DOHH2 (cell line): ENCODE data around the gene FBXO7.

Experiments used
- EZH2phosphoT487 ChIP-seq: fragments of 200-600 bp; sonication (generic); IDR thresholded peaks from 2 replicates; pipeline ENCODE4 v1.6.1; 2017; ENCODE audit warnings: borderline replicate concordance, mild to moderate bottlenecking, antibody characterized with exemption, low read length, moderate library complexity, mixed read lengths
- TF ChIP-seq, protein P1 (sequence below): fragments of 200-600 bp; sonication (generic); IDR thresholded peaks from one replicate; pipeline ENCODE4 v1.5.1; 2014; ENCODE audit warnings: antibody characterized with exemption, mild to moderate bottlenecking, low read depth, low read length; ENCODE audit not compliant: poor library complexity, severe bottlenecking

DNA sequence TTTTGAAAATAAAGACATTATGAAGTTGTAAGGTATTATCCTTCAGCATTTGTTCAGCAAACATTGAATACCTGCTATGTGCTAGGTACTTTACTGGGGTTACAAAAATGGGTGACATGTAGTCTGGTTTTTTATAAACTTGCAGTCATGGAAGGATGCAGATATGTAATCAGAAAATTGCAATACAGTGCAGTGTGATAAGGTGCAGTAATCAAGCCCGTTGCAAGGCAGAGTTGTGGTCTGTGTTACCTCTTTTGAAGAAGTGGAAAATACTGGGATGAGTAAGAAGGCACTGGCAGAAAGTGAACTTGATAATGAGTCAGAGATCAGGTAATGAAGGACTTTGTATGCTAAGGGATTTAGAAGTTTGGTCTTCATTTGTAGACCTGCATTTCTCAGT is 8.1 kb downstream of the FBXO7 start:
- no peak for TF ChIP-seq EZH2phosphoT487
- TF ChIP-seq, protein P1, sequence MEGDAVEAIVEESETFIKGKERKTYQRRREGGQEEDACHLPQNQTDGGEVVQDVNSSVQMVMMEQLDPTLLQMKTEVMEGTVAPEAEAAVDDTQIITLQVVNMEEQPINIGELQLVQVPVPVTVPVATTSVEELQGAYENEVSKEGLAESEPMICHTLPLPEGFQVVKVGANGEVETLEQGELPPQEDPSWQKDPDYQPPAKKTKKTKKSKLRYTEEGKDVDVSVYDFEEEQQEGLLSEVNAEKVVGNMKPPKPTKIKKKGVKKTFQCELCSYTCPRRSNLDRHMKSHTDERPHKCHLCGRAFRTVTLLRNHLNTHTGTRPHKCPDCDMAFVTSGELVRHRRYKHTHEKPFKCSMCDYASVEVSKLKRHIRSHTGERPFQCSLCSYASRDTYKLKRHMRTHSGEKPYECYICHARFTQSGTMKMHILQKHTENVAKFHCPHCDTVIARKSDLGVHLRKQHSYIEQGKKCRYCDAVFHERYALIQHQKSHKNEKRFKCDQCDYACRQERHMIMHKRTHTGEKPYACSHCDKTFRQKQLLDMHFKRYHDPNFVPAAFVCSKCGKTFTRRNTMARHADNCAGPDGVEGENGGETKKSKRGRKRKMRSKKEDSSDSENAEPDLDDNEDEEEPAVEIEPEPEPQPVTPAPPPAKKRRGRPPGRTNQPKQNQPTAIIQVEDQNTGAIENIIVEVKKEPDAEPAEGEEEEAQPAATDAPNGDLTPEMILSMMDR: no peak
